MG63 (cell line): Measurements from ENCODE around the gene TROAP. TPM values are rescaled to one million over a fixed set of nuclear protein-coding genes. Genes with fewer than 3 reads are reported as not detected.
"Not testable (repeated sequence)": the region's sequence is repeated elsewhere in the genome, so short reads cannot be mapped to it uniquely, and the experiment has no call there.

ENCODE experiments used
- DNase-seq: peaks from one replicate; pipeline ENCODE4 v3.0.0-alpha.2; 2020
- H3K27me3 ChIP-seq: fragments of 250-450 bp; sonication (Bioruptor Pico); 2 replicates; pipeline ENCODE4 v1.5.1; 2020; ENCODE audit warnings: mild to moderate bottlenecking, moderate library complexity
- H3K36me3 ChIP-seq: fragments of 250-450 bp; sonication (Bioruptor Pico); 2 replicates; pipeline ENCODE4 v1.5.1; 2020; ENCODE audit warnings: mild to moderate bottlenecking, moderate library complexity
- H3K4me3 ChIP-seq: fragments of 250-450 bp; sonication (Bioruptor Pico); 2 replicates; pipeline ENCODE4 v1.5.1; 2020; ENCODE audit warnings: mild to moderate bottlenecking, moderate library complexity
- H3K9me3 ChIP-seq: fragments of 250-450 bp; sonication (Bioruptor Pico); 2 replicates; pipeline ENCODE4 v1.5.1; 2020; ENCODE audit warnings: mild to moderate bottlenecking, moderate library complexity
- total RNA-seq: library from RNA; depleted of rRNA; stranded (reverse); fragments of >200 nt; shearing (Covaris generic); gene quantifications from 2 replicates; pipeline ENCODE4 v1.2.3, GENCODE V29; 2014; ENCODE audit warnings: low replicate concordance

TROAP gene
- total RNA-seq, 1 experiment from 2014 or later: 24.3 TPM

DNA sequence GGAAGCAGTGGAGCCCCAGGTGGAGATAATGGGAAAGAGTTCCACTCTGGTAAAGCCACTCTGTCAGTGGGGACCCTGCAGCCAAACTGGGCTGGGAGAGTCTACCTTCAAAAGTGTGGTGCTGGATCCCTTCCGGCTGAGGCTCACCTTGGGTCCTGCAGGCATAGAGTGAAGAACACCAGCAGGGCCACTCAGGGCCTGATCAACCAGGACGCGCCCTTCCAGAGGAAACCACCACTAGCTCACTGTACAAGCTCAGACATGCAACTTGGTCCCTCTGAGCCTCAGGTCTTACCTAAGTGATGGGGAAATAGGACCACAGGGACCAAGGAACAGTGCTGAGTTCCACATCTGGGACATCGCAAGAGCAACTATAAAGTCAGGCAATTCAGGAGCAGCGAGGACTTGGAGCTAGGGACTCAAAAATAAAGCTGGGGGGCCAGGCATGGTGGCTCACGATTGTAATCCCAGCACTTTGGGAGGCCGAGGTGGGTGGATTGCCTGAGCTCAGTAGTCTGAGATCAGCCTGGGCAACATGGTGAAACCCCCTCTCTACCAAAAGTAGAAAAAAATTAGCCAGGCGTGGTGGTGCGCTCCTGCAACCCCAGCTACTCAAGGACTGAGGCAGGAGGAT, 34.0 kb upstream of the TROAP start:
- Histone ChIP-seq H3K4me3 (no peak overlapping the region), H3K36me3 (no peaks in the 10 kb centered on the region), H3K9me3 (no peaks in the 10 kb centered on the region), H3K27me3 (no peaks in the 10 kb centered on the region)
- DNase-seq: no peak

DNA sequence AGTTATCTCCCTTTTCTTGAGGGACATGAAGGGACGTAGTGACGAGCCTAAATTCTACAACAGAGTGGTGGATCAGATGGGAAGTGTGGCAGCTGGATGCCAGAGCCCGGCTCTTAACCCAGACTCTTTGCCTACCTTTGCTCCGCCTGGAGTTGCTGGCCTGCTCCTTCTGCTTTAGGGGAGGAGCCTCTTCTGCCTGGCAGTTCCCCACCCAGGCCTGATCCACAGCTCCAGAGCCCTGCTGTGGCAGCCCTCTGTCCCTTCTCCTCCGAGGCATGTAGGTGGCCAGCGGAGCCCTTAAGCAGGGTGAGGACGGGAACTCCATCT, 30.4 kb upstream of the TROAP start:
- Histone ChIP-seq H3K4me3 (peak overlapping the region; percentile 33), H3K9me3 (no peaks in the 10 kb centered on the region), H3K36me3 (no peaks in the 10 kb centered on the region), H3K27me3 (no peaks in the 10 kb centered on the region)
- DNase-seq: peak; percentile 82

DNA sequence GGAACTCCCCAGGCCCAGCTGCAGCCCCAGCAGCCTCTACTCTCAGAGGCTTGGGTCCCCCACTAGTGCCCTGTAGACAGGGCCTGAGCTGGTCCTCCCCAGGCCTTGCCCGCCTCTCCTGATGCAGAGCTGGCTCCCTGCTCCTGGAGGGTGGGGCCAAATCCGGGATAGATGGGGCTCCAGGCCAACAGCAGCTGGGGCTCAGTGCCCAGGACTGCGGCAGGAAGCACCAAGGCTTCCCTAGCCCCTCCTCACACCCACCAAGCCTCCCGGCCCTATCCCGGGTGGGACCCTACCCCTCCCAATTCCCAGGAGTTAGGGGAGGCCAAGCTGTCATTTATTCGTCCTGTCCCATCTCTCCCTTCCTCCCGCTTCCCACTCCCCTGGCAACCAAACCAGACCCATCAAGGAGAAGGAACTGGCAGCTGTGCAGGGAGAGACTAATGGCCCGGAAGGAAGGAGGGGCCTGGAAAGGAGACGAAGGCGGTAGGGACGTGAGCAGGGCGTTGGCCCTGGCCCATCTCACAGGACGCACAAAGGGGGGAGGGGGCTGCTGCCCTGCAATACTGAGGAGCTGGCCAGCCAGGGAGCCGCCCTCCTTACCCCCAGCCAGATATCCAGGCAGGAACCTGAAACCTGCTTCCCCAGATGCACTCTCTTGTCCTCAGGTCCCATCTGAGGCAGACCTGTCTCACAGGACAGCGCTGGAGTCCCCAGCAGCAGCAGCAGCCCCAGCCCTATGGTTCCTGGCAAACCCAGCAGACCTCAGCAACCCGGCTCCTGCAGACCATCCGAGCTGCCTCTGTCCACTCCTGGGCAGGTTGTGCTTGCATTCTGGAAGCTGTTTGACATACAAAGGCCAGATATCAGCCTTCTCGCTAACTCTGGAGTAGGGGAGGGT, 29.7 kb upstream of the TROAP start:
- Histone ChIP-seq H3K9me3 (no peaks in the 10 kb centered on the region), H3K36me3 (no peaks in the 10 kb centered on the region), H3K27me3 (no peaks in the 10 kb centered on the region), H3K4me3 (peak overlapping the region; percentile 33)
- peak; percentile 91 for DNase-seq

DNA sequence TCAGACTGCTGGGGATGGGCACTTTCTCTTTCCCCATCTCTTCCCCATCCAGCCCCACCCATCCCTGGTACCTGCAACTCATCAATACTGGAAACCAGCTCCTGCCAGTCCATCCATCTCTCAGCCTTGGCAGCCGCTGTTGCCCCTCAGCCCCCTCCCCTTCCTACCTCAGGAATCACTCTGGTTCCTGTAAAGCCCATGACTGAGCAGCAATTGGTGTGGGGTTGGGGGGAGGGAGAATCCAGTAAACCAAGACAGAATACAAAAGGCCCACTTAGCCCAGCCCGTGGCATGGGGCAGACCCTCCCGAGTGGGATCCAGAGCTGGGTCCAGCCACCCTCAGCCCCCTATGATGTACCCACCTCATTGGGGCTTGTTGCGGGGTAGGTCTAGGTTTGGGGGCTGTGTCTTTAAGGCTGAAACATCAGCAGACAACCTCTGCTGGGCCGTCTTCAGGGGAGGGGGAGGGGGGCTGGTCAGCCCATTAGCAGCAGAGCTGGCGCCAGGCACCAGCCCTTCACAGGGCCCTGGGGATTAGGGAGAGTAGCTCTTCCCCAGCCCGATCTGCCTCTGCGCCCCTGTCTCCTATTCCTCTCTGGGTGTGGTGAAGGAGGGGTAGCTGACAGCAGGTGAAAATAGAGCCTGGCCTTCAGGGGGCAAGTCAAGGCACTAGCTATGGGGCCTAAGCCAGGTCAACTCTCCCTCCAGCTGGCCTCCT, 28.8 kb upstream of the TROAP start:
- H3K36me3 ChIP-seq: no peaks in the 10 kb centered on the region
- peak overlapping the region; percentile 33 for H3K4me3 ChIP-seq
- H3K9me3 ChIP-seq: no peaks in the 10 kb centered on the region
- no peaks in the 10 kb centered on the region for H3K27me3 ChIP-seq
- DNase-seq: no peak

DNA sequence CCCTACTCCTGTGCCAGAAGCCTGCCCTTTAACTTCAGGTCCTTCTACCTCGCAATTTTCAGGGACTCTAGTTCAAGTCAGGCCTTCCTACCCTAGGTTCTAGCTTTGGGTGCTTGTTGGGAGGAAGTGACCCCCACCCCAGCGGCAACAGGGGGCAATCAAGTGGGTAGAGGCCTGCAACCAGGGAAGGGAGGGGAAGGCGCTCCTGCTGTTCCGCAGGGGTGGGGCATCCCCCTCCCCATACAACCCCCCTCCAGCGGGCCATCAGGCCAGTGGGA, 28.3 kb upstream of the TROAP start:
- no peaks in the 10 kb centered on the region for H3K36me3 ChIP-seq
- H3K4me3 ChIP-seq: no peak overlapping the region
- H3K27me3 ChIP-seq: no peaks in the 10 kb centered on the region
- DNase-seq: no peak
- no peaks in the 10 kb centered on the region for H3K9me3 ChIP-seq

DNA sequence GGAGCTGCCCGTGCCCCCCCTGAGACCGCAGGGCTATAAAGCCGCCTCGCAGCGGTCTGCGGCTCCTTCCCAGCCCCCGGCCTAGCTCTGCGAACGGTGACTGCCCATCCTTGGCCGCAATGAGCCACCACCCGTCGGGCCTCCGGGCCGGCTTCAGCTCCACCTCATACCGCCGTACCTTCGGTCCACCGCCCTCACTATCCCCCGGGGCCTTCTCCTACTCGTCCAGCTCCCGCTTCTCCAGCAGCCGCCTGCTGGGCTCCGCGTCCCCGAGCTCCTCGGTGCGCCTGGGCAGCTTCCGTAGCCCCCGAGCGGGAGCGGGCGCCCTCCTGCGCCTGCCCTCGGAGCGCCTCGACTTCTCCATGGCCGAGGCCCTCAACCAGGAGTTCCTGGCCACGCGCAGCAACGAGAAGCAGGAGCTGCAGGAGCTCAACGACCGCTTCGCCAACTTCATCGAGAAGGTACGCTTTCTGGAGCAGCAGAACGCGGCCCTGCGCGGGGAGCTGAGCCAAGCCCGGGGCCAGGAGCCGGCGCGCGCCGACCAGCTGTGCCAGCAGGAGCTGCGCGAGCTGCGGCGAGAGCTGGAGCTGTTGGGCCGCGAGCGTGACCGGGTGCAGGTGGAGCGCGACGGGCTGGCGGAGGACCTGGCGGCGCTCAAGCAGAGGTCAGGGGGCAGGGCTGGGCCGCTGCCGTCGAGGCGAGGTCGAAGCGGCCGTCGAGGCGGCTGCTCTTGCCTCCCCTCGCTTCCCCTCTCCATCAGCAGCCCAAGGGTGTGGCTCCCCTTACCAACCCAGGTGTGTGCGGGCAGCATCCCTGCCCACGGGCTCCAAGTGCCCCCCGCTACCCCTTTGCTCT, 27.7 kb upstream of the TROAP start, which contains the start of gene PRPH:
Gene PRPH, plus strand, starts transcription at position 66 of the 855 bp plus-strand sequence. Its CDS starts 54 bp downstream, at position 120.
- no peaks in the 10 kb centered on the region for H3K27me3 ChIP-seq
- H3K36me3 ChIP-seq: no peaks in the 10 kb centered on the region
- no peaks in the 10 kb centered on the region for H3K9me3 ChIP-seq
- DNase-seq: no peak
- peak within 1 kb of the TSS; percentile 33 for H3K4me3 ChIP-seq

DNA sequence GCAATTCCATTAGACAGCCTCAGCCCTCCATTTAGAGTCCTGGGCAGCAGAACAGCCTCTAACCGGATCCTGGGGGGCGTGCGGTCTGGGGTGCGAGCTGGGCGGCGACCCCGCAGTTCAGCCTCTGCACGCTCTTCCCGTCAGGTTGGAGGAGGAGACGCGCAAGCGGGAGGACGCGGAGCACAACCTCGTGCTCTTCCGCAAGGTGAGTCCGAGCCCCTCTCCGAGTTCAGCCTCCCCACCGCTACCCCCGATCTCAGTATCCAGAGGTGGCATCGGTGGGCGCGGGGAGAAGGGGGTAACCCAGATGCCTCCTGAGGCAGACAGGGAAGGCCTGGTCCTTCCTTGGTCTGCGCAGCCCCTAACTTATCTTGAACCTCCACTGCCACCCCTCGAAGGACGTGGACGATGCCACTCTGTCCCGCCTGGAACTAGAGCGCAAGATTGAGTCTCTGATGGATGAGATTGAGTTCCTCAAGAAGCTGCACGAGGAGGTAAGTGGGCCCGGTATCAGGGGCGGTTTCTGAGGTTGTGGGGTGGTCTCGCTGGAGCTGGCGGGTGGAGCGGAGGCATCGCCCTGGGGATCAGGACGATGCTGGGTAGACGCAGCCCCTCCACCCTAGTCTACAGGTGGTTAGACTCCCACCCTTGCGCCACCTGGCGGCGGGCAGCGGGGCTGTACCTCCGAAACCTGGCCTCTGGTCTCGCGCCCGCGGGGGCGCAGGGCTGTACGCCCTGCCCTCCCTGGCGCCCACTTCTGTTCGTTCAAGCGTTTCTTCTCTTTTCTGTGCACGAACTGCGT, 26.8 kb upstream of the TROAP start:
- no peaks in the 10 kb centered on the region for H3K36me3 ChIP-seq
- H3K27me3 ChIP-seq: no peaks in the 10 kb centered on the region
- no peak for DNase-seq
- no peak overlapping the region for H3K4me3 ChIP-seq
- H3K9me3 ChIP-seq: no peaks in the 10 kb centered on the region

DNA sequence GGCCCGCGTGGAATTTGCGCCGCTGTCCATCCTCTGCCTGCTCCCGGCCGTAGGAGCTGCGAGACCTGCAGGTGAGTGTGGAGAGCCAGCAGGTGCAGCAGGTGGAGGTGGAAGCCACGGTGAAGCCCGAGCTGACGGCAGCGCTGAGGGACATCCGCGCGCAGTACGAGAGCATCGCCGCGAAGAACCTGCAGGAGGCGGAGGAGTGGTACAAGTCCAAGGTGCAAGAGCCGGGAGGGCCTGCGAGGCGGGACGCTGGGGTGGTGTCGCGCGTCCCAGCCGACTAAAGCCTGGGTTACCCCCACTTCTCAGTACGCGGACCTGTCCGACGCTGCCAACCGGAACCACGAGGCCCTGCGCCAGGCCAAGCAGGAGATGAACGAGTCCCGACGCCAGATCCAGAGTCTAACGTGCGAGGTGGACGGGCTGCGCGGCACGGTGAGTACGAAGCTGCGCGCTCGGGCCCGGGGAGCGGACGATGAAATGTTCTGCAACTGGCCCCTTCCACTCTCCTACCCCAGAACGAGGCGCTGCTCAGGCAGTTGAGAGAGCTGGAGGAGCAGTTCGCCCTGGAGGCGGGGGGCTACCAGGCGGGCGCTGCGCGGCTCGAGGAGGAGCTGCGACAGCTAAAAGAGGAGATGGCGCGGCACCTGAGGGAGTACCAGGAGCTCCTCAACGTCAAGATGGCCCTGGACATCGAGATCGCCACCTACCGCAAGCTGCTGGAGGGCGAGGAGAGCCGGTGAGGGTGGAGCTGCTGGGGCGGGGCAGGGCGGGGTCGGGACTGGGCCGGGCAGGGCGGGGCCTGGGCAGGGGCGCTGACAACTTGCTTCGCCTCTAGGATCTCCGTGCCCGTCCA, 26.0 kb upstream of the TROAP start:
- DNase-seq: peak; percentile 26
- Histone ChIP-seq H3K9me3 (no peaks in the 10 kb centered on the region), H3K27me3 (no peaks in the 10 kb centered on the region), H3K4me3 (no peak overlapping the region), H3K36me3 (no peaks in the 10 kb centered on the region)

DNA sequence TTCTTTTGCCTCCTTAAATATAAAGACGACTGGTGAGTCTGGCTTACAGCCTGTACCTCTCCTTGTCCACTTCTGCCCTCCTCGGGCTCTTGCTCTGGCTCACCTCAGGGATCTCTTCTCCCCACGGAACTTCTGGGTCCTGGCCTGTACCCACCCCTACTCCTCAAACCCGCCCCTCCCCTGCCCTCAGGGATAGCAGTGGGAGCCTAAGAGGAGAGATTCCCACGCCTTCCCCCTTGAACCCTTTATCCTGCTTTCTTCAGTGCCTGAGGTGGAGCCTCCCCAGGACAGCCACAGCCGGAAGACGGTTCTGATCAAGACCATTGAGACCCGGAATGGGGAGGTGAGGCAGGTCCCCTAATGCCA, 25.4 kb upstream of the TROAP start:
- H3K27me3 ChIP-seq: no peaks in the 10 kb centered on the region
- DNase-seq: no peak
- H3K9me3 ChIP-seq: no peaks in the 10 kb centered on the region
- no peak overlapping the region for H3K4me3 ChIP-seq
- H3K36me3 ChIP-seq: no peaks in the 10 kb centered on the region

DNA sequence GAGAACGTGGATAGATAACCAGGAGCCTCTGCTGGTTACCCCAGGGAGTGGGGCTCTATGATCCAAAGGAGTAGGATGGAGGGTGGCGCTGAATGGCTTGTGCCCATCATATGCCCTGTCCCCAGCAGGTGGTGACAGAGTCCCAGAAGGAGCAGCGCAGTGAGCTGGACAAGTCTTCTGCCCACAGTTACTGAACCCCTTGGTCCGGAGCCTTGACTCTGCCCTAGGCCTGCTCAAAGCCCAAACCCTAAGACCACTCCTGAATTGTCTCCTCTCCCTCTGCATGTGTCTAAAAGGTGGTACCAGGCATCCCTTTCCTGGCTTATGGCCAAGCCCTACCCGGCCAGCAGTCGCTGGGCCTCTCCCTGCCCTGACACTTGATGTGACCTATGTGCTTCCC, 24.9 kb upstream of the TROAP start:
- DNase-seq: no peak
- no peaks in the 10 kb centered on the region for H3K27me3 ChIP-seq

DNA sequence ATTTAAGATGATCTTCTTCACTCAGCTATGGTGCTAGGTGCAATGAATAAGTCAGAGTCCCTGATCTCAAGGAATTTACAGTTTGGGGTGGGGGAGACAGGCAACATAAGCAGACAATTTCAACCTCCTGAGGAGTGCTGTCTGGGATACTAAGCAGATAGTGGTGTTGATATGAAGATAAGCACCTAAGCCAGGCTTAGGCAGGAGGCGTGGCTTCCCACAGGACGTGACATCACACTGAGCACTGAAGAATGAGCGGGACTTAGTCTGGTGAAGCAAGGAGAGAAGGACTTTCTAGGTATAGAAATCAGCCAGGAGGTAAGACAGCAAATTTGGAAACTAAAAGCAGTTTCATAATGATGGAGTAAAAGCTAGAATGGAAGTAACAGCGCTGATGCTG, 21.3 kb upstream of the TROAP start:
- no peak for DNase-seq
- Histone ChIP-seq H3K36me3 (no peaks in the 10 kb centered on the region), H3K27me3 (no peaks in the 10 kb centered on the region), H3K9me3 (no peaks in the 10 kb centered on the region), H3K4me3 (no peak overlapping the region)

More for the DNA sequence above, 24.9 kb upstream of the TROAP start:
- Histone ChIP-seq H3K9me3 (no peaks in the 10 kb centered on the region), H3K36me3 (no peaks in the 10 kb centered on the region), H3K4me3 (no peak overlapping the region)

DNA sequence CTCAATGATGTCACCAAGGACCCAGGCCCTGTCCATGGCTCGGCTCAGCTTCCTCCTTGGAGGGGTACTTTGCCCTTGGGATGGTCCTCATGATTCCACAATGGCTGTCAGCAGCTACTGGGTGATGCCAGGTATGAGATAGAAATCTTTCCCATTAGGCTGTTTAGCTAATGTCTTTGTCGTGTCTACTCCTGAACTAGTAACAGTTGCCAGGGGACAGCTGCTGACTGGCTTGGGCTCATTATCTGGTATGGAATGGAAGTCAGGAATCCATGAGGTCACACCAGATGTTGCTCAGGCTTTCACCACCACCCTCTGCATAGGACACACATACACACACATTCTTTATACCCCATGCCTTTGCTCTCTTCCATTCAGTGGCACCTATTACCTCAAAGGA, 18.9 kb upstream of the TROAP start:
- no peaks in the 10 kb centered on the region for H3K27me3 ChIP-seq
- DNase-seq: no peak
- no peak overlapping the region for H3K4me3 ChIP-seq
- no peaks in the 10 kb centered on the region for H3K36me3 ChIP-seq
- H3K9me3 ChIP-seq: no peaks in the 10 kb centered on the region

DNA sequence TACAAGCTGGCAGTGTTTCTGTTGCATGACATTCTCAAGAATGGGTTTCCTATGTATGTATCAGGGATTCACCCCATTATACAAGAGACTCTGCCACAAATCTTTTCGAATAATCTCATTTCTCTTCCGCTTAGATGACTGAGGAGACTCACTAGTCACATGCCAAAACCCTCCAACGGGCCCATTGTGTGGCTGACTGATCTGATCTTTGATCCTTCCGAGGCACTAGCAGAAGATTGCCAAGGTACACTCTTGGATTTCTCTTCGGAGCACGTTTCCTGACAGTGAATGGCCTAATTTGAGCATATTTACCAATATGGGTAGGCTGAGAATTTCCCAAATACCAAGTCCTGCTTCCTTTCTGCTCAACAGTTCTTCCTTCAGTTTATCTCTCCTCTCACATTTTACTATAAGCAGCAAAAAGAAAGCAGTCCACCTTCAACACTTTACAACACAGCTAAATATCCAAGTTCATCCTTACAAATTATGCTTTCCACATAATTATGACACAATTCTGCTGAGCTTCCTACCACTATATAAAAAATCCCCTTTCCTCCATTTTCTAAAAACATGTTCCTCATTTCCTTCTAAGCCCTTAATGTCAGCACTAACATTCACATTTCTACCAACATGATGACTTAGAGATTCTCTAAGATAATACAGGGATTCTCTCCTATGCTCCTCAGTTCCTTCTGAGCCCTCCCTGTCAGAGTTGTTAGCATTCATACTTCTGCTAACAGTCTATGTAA, 17.1 kb upstream of the TROAP start:
- no peak for DNase-seq
- Histone ChIP-seq H3K36me3 (no peaks in the 10 kb centered on the region), H3K4me3 (no peak overlapping the region), H3K27me3 (no peaks in the 10 kb centered on the region), H3K9me3 (no peaks in the 10 kb centered on the region)

DNA sequence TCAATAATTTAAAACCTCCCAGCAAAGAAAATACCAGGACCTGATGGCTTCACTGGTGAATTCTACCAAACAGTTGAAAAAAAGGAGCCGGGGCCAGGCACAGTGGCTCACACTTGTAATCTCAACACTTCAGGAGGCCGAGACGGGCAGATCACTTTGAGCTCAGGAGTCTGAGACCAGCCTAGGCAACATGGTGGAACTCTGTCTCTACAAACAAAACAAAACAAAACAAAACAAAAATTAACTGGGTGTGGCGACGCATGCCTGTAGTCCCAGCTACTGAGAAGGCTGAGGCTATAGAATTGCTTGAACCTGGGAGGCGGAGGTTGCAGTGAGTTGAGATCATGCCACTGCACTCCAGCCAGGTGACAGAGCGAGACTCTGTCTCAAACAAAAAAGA, 13.7 kb upstream of the TROAP start:
- H3K27me3 ChIP-seq: no peaks in the 10 kb centered on the region
- no peaks in the 10 kb centered on the region for H3K9me3 ChIP-seq
- no peaks in the 10 kb centered on the region for H3K36me3 ChIP-seq
- DNase-seq: no peak
- H3K4me3 ChIP-seq: no peak overlapping the region

DNA sequence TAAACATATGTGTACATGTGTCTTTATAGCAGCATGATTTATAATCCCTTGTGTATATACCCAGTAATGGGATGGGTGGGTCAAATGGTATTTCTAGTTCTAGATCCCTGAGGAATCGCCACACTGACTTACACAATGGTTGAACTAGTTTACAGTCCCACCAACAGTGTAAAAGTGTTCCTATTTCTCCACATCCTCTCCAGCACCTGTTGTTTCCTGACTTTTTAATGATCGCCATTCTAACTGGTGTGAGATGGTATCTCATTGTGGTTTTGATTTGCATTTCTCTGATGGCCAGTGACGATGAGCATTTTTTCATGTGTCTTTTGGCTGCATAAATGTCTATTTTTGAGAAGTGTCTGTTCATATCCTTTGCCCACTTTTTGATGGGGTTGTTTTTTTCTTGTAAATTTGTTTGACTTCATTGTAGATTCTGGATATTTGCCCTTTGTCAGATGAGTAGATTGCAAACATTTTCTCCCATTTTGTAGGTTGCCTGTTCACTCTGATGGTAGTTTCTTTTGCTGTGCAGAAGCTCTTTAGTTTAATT, 12.5 kb upstream of the TROAP start:
- H3K4me3 ChIP-seq, H3K36me3 ChIP-seq, H3K27me3 ChIP-seq, H3K9me3 ChIP-seq, DNase-seq: not testable (repeated sequence)
